Measurements from ENCODE around the gene P2RX3. TPM values are rescaled to one million over a fixed set of nuclear protein-coding genes. Genes with fewer than 3 reads are reported as not detected.

Gene P2RX3
- total and polyA plus RNA-seq, 10 of the 15 experiments (the other 5 are each of a cell fraction or from before 2014, with no cell fraction given), result 0.05 to 0.12 TPM; not detected in 8

GRCh38 chr11:57306161-57306876 lies 31.8 kb upstream of the P2RX3 start (continued):
- TF ChIP-seq NKRF (conservative IDR thresholded peaks at IDR 0.05), result no peak
- no peak for TF ChIP-seq TCF3 (IDR thresholded peaks at IDR 0.05; ENCODE audit: borderline replicate concordance, insufficient read depth, low read depth, low read length)
- no peak for TF ChIP-seq PML (IDR thresholded peaks at IDR 0.05; ENCODE audit: low read length)

GRCh38 chr11:57306940-57307565 lies 31.1 kb upstream of the P2RX3 start:
- intact Hi-C loops (cut with micrococcal nuclease; ENCODE audit: unreplicated experiment), result no loop called here
- no peak overlapping the region for H3K4me2 ChIP-seq (ENCODE audit: control insufficient read depth, insufficient read depth)
- no peaks in the 10 kb centered on the region for H3K79me2 ChIP-seq (ENCODE audit: control insufficient read depth, insufficient read depth, low read length)
- H2AFZ ChIP-seq (ENCODE audit: control insufficient read depth, low read depth, low read length), result no peak overlapping the region
- no peaks in the 10 kb centered on the region for H3K27me3 ChIP-seq (replicated peaks in 1 of 2; ENCODE audit: control insufficient read depth in 2 of 2, insufficient read depth in 2 of 2, low read length in 1 of 2)
- no peaks in the 10 kb centered on the region for H3K9me3 ChIP-seq (replicated peaks; ENCODE audit: control insufficient read depth, insufficient read depth, low read length)
- H3K27ac ChIP-seq (ENCODE audit: control insufficient read depth, insufficient read depth), result no peak overlapping the region
- no peak for DNase-seq (ENCODE audit: low read depth, low spot score)
- in situ Hi-C loops (cut with MboI), result no loop called here
- ATAC-seq, result no peak
- POLR2A ChIA-PET, result no interaction called here
- no peak overlapping the region for H3K9ac ChIP-seq (ENCODE audit: control insufficient read depth, insufficient read depth, low read length)
- FAIRE-seq, result no peak
- H3K4me3 ChIP-seq, result no peak overlapping the region
- BruUV-seq (replicated peaks), result no TSS peak
- peaks cover 5% of the 10 kb centered on the region for H3K4me1 ChIP-seq (ENCODE audit: control insufficient read depth, insufficient read depth, low read length)
- H3K36me3 ChIP-seq (ENCODE audit: control insufficient read depth in 2 of 2, insufficient read depth in 2 of 2, low read length in 1 of 2), result no peaks in the 10 kb centered on the region
- TF ChIP-seq ZNF274 (IDR thresholded peaks at IDR 0.05; ENCODE audit: insufficient read depth, insufficient read length), result no peak
- 0 out of 2 replicates have a peak, but pooled peaks have one; percentile 24 for TF ChIP-seq POLR2A (IDR thresholded peaks at IDR 0.05; ENCODE audit: low read depth, low read length)
- 0 out of 2 replicates have a peak, but pooled peaks have one; percentile 13 for TF ChIP-seq IKZF1 (conservative IDR thresholded peaks at IDR 0.05)
- no peak for TF ChIP-seq ZSCAN29 (IDR thresholded peaks at IDR 0.05)
- TF ChIP-seq SPI1 (IDR thresholded peaks at IDR 0.05; ENCODE audit: borderline replicate concordance, insufficient read depth, low read depth, low read length), result peak; percentile 75; the same call in 1 of the 2 replicates
- SMC1A ChIA-PET (ENCODE audit: uncharacterized antibody, unreplicated experiment), result interaction anchor here (0.9 kb wide), 1 partner anchor 18 kb away, joined by 5 read pairs; no protein-coding TSS in a partner anchor
- WGBS (ENCODE audit: insufficient coverage, insufficient replicate concordance, low lambda C conversion rate, missing lambda C conversion rate), result 33% methylated on average over 9 of the region's 9 CpGs
- CTCF ChIA-PET, result interaction anchor here (1.8 kb wide), 1 partner anchor 30 kb away, joined by 5 read pairs; no protein-coding TSS in a partner anchor
- RAD21 ChIA-PET (ENCODE audit: unreplicated experiment), result no interaction called here
- no peaks in the 10 kb centered on the region for H4K20me1 ChIP-seq (ENCODE audit: control insufficient read depth, insufficient read depth)
